ENCODE results near the gene OSBPL9.
"Not testable (repeated sequence)": the region's sequence is repeated elsewhere in the genome, so short reads cannot be mapped to it uniquely, and the experiment has no call there.

The OSBPL9 gene

GRCh38 chr1:51663721-51664120, 46.8 kb downstream of the OSBPL9 start:
- no peak for DNase-seq (ENCODE audit: low read depth in 4 of 4, low spot score in 1 of 4)

- DNase-seq (ENCODE audit: low read depth in 4 of 4, low spot score in 1 of 4), result no peak
Observed at GRCh38 chr1:51664421-51665240, 47.7 kb downstream of the OSBPL9 start.

GRCh38 chr1:51666478-51666877, 49.6 kb downstream of the OSBPL9 start:
- DNase-seq (ENCODE audit: low read depth in 4 of 4, low spot score in 1 of 4), result no peak

- no peak for DNase-seq (ENCODE audit: low read depth in 4 of 4, low spot score in 1 of 4)
Observed at GRCh38 chr1:51667561-51667960, 50.7 kb downstream of the OSBPL9 start.

- DNase-seq (ENCODE audit: low read depth in 4 of 4, low spot score in 1 of 4), result no peak
Observed at GRCh38 chr1:51669272-51669671, 52.4 kb downstream of the OSBPL9 start.

- DNase-seq (ENCODE audit: low read depth in 4 of 4, low spot score in 1 of 4), result no peak
Observed at GRCh38 chr1:51669816-51670215, 52.9 kb downstream of the OSBPL9 start.

GRCh38 chr1:51671527-51672325, 54.8 kb downstream of the OSBPL9 start:
- DNase-seq (ENCODE audit: low read depth in 4 of 4, low spot score in 1 of 4), result no peak

GRCh38 chr1:51673279-51673678, 56.4 kb downstream of the OSBPL9 start:
- no peak for DNase-seq (ENCODE audit: low read depth in 4 of 4, low spot score in 1 of 4)

- no peak for DNase-seq (ENCODE audit: low read depth in 4 of 4, low spot score in 1 of 4)
Observed at GRCh38 chr1:51675177-51675780, 58.4 kb downstream of the OSBPL9 start.

GRCh38 chr1:51679435-51679834, 62.5 kb downstream of the OSBPL9 start:
- DNase-seq (ENCODE audit: low read depth in 4 of 4, low spot score in 1 of 4), result no peak

- no peak for DNase-seq (ENCODE audit: low read depth in 4 of 4, low spot score in 1 of 4)
Observed at GRCh38 chr1:51684776-51685175, 67.9 kb downstream of the OSBPL9 start.

- DNase-seq (ENCODE audit: low read depth in 4 of 4, low spot score in 1 of 4), result no peak
Observed at GRCh38 chr1:51686450-51686849, 69.6 kb downstream of the OSBPL9 start.

- no peak for DNase-seq (ENCODE audit: low read depth in 4 of 4, low spot score in 1 of 4)
Observed at GRCh38 chr1:51689075-51689440, 72.2 kb downstream of the OSBPL9 start.

GRCh38 chr1:51689643-51690042, 72.8 kb downstream of the OSBPL9 start:
- no peak for DNase-seq (ENCODE audit: low read depth in 4 of 4, low spot score in 1 of 4)

- no peak for DNase-seq (ENCODE audit: low read depth in 4 of 4, low spot score in 1 of 4)
Observed at GRCh38 chr1:51690285-51690961, 73.5 kb downstream of the OSBPL9 start.

- no peak for DNase-seq (ENCODE audit: low read depth in 4 of 4, low spot score in 1 of 4)
Observed at GRCh38 chr1:51691920-51692319, 75.0 kb downstream of the OSBPL9 start.

- DNase-seq (ENCODE audit: low read depth in 4 of 4, low spot score in 1 of 4), result no peak
Observed at GRCh38 chr1:51693419-51694155, 76.7 kb downstream of the OSBPL9 start.

- DNase-seq (ENCODE audit: low read depth in 4 of 4, low spot score in 1 of 4), result no peak
Observed at GRCh38 chr1:51697166-51697565, 80.3 kb downstream of the OSBPL9 start.

- no peak for DNase-seq (ENCODE audit: low read depth in 4 of 4, low spot score in 1 of 4)
Observed at GRCh38 chr1:51699391-51699790, 82.5 kb downstream of the OSBPL9 start.

- not testable (repeated sequence) for DNase-seq (ENCODE audit: low read depth in 4 of 4, low spot score in 1 of 4)
Observed at GRCh38 chr1:51701782-51702181, 84.9 kb downstream of the OSBPL9 start.

GRCh38 chr1:51702220-51702619, 85.3 kb downstream of the OSBPL9 start:
- DNase-seq (ENCODE audit: low read depth in 4 of 4, low spot score in 1 of 4), result not testable (repeated sequence)

Data from stimulated activated CD4-positive, alpha-beta T cell treated with anti-CD3 and anti-CD28 coated beads, Interleukin-1b, Interleukin-23, amount 100 ng/mL, for 24 hours (primary cell).